Keratinocyte (primary cell): ENCODE measurements around the gene BTBD3. TPM values are rescaled to one million over a fixed set of nuclear protein-coding genes. Genes with fewer than 3 reads are reported as not detected.

Experiments used
- DNase-seq: peaks from one replicate; pipeline ENCODE4 v3.0.0-alpha.2; 2011; ENCODE audit warnings: low read depth, missing footprints, low spot score
- FAIRE-seq: peaks from 2 replicates; lab custom pipeline; 2011; peaks lifted over from hg19 to GRCh38; lab: Jason Lieb, UNC
- H2AFZ ChIP-seq: 2 replicates; pipeline ENCODE4 v1.6.0; 2012; ENCODE audit warnings: low read length, control low read depth, inconsistent platforms; ENCODE audit not compliant: control insufficient read depth
- H3K27ac ChIP-seq: 2 replicates; pipeline ENCODE4 v1.5.1; 2011; ENCODE audit warnings: low read length; ENCODE audit not compliant: control insufficient read depth, insufficient read depth
- H3K27me3 ChIP-seq: 3 replicates; pipeline ENCODE4 v1.6.0; 2011; ENCODE audit warnings: low read length; ENCODE audit not compliant: control insufficient read depth, insufficient read depth; ENCODE audit errors: extremely low read depth
- H3K36me3 ChIP-seq, 2 experiments: 2 replicates in 1 of 2; 3 replicates in 1 of 2; pipeline ENCODE4 v1.5.1; 2011; ENCODE audit warnings: low read length in 2 of 2, mild to moderate bottlenecking in 1 of 2; ENCODE audit not compliant: control insufficient read depth in 2 of 2, insufficient read depth in 2 of 2; ENCODE audit errors: extremely low read depth in 1 of 2
- H3K4me1 ChIP-seq: 3 replicates; pipeline ENCODE4 v1.5.1; 2011; ENCODE audit warnings: low read length; ENCODE audit not compliant: control insufficient read depth, insufficient read depth; ENCODE audit errors: extremely low read depth
- H3K4me2 ChIP-seq: 3 replicates; pipeline ENCODE4 v1.6.0; 2011; ENCODE audit warnings: low read depth, low read length; ENCODE audit not compliant: control insufficient read depth, insufficient read depth; ENCODE audit errors: extremely low read depth
- H3K4me3 ChIP-seq, 3 experiments: fragments of 200-600 bp in 1 of 3; sonication (generic) in 1 of 3; 2 replicates in 2 of 3; 3 replicates in 1 of 3; pipeline ENCODE4 v1.5.1; 2011 to 2016; ENCODE audit warnings: low read length in 3 of 3, mild to moderate bottlenecking in 3 of 3, control low read depth in 2 of 3, inconsistent platforms in 1 of 3, low read depth in 1 of 3, mixed read lengths in 1 of 3, mixed run types in 1 of 3, moderate library complexity in 1 of 3; ENCODE audit not compliant: control insufficient read depth in 2 of 3, insufficient read depth in 2 of 3; ENCODE audit errors: extremely low read depth in 1 of 3
- H3K79me2 ChIP-seq: 2 replicates; pipeline ENCODE4 v1.6.0; 2012; ENCODE audit warnings: low read length; ENCODE audit not compliant: control insufficient read depth, insufficient read depth
- H3K9ac ChIP-seq: 3 replicates; pipeline ENCODE4 v1.6.0; 2011; ENCODE audit warnings: low read length; ENCODE audit not compliant: control insufficient read depth, insufficient read depth; ENCODE audit errors: extremely low read depth
- H3K9me1 ChIP-seq: 3 replicates; pipeline ENCODE4 v1.6.0; 2011; ENCODE audit warnings: low read length; ENCODE audit not compliant: control insufficient read depth, insufficient read depth; ENCODE audit errors: extremely low read depth
- H3K9me3 ChIP-seq: 2 replicates; pipeline ENCODE4 v1.5.1; 2012; ENCODE audit warnings: low read depth, low read length; ENCODE audit not compliant: control insufficient read depth
- H4K20me1 ChIP-seq: 3 replicates; pipeline ENCODE4 v1.6.0; 2011; ENCODE audit warnings: low read length; ENCODE audit not compliant: control insufficient read depth, insufficient read depth; ENCODE audit errors: extremely low read depth
- EZH2 ChIP-seq: IDR thresholded peaks from one replicate; pipeline ENCODE4 v1.6.1; 2012; ENCODE audit warnings: inconsistent platforms, mild to moderate bottlenecking, low read length, moderate library complexity
- dilution Hi-C: fragments of 300-500 bp; cut with MboI; formaldehyde crosslinking; loops from one replicate; pipeline ENCODE4 v1.7.0; 2020; ENCODE audit warnings: low sequenced_read_pairs; ENCODE audit not compliant: extremely low pct_ligation_motif_present
- polyA plus RNA-seq, 5 experiments: library from polyadenylated mRNA; depleted of rRNA in 3 of 5; stranded (reverse) in 3 of 5; stranded (forward) in 1 of 5; unstranded in 1 of 5; fragments of >200 nt; gene quantifications; 1 replicate in 1 of 5; 2 replicates in 3 of 5; 3 replicates in 1 of 5; pipeline versions ENCODE4 v1.2.1 to v1.2.3, GENCODE V29; 2011 to 2012; ENCODE audit warnings: missing spikeins in 2 of 5, low read depth in 1 of 5, low replicate concordance in 1 of 5
- TF ChIP-seq, protein P1 (sequence below), 3 experiments: IDR thresholded peaks in 1 of 3; conservative IDR thresholded peaks in 1 of 3; optimal IDR thresholded peaks in 1 of 3; 2 replicates in 2 of 3; 3 replicates in 1 of 3; pipeline versions ENCODE3 to v1.5.1; 2011; ENCODE audit warnings: low read length in 3 of 3, mild to moderate bottlenecking in 3 of 3, moderate library complexity in 2 of 3, control low read depth in 1 of 3, inconsistent platforms in 1 of 3; ENCODE audit not compliant: insufficient read depth in 2 of 3; ENCODE audit errors: extremely low read depth in 1 of 3

The BTBD3 gene
- polyA plus RNA-seq, 1 donor (not counting 4 experiments of a cell fraction or from before 2014, with no cell fraction given) = 29.5 TPM

- Histone ChIP-seq H2AFZ (no peak overlapping the region), H3K27ac (peak overlapping the region; percentile 38), H4K20me1 (no peaks in the 10 kb centered on the region), H3K4me3 (peak overlapping the region in 2 of 3 experiments; percentile 8 to 18), H3K79me2 (peaks cover 85% of the 10 kb centered on the region), H3K9me1 (no peaks in the 10 kb centered on the region), H3K9ac (no peak overlapping the region), H3K36me3 (no peaks in the 10 kb centered on the region), H3K27me3 (no peaks in the 10 kb centered on the region), H3K4me1 (peaks cover 45% of the 10 kb centered on the region), H3K9me3 (no peaks in the 10 kb centered on the region), H3K4me2 (peak overlapping the region; percentile 77)
- DNase-seq (no peak), FAIRE-seq (peak; percentile 84)
- dilution Hi-C loops = no loop called here
- no peak for TF ChIP-seq EZH2
- TF ChIP-seq, protein P1, sequence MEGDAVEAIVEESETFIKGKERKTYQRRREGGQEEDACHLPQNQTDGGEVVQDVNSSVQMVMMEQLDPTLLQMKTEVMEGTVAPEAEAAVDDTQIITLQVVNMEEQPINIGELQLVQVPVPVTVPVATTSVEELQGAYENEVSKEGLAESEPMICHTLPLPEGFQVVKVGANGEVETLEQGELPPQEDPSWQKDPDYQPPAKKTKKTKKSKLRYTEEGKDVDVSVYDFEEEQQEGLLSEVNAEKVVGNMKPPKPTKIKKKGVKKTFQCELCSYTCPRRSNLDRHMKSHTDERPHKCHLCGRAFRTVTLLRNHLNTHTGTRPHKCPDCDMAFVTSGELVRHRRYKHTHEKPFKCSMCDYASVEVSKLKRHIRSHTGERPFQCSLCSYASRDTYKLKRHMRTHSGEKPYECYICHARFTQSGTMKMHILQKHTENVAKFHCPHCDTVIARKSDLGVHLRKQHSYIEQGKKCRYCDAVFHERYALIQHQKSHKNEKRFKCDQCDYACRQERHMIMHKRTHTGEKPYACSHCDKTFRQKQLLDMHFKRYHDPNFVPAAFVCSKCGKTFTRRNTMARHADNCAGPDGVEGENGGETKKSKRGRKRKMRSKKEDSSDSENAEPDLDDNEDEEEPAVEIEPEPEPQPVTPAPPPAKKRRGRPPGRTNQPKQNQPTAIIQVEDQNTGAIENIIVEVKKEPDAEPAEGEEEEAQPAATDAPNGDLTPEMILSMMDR (optimal IDR thresholded peaks at IDR 0.05 in 1 of 3, IDR thresholded peaks at IDR 0.05 in 1 of 3, conservative IDR thresholded peaks at IDR 0.05 in 1 of 3; ENCODE audit: extremely low read depth in 1 of 3, insufficient read depth in 2 of 3, low read length in 3 of 3) = no peak
These were observed 4.9 kb upstream of the BTBD3 start for GRCh38 chr20:11912659-11913415.

DNA sequence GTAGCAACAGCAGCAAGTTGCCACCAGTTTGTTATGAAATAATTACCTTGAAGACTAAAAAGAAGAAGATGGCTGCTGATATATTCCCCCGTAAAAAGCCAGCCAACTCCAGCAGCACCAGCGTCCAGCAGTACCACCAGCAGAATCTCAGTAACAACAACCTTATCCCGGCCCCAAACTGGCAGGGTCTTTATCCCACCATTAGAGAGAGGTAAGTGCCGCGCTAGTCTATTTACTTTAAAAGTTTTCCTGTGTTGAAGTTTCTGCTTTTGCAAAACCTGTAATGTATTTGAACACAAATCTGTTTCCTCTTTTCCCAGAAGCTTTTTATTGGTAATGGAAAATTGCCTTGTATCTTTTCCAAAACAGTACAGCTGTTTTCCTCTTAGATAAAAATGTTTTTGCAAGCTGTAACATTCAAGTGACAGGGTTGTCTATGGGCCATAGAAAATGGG, 725 bp downstream of the BTBD3 start:
- no peaks in the 10 kb centered on the region for H3K9me3 ChIP-seq
- no peak overlapping the region for H3K9ac ChIP-seq
- H2AFZ ChIP-seq = no peak overlapping the region
- H3K27me3 ChIP-seq = no peaks in the 10 kb centered on the region
- dilution Hi-C loops = no loop called here
- H4K20me1 ChIP-seq = no peaks in the 10 kb centered on the region
- H3K36me3 ChIP-seq = peaks cover 10 to 21% of the 10 kb centered on the region in 2 experiments
- no peak for TF ChIP-seq EZH2
- TF ChIP-seq, protein P1 (optimal IDR thresholded peaks at IDR 0.05 in 1 of 3, IDR thresholded peaks at IDR 0.05 in 1 of 3, conservative IDR thresholded peaks at IDR 0.05 in 1 of 3; ENCODE audit: extremely low read depth in 1 of 3, insufficient read depth in 2 of 3, low read length in 3 of 3) = no peak
- no peaks in the 10 kb centered on the region for H3K9me1 ChIP-seq
- H3K4me3 ChIP-seq = no peak overlapping the region
- peaks cover 26% of the 10 kb centered on the region for H3K4me1 ChIP-seq
- H3K27ac ChIP-seq = no peak overlapping the region
- FAIRE-seq (no peak), DNase-seq (no peak)
- peak overlapping the region; percentile 71 for H3K4me2 ChIP-seq
- peaks cover 64% of the 10 kb centered on the region for H3K79me2 ChIP-seq
